Skeletal muscle tissue (tissue), 4 donors: ENCODE results near the gene HOXA11. TPM values are rescaled to one million over a fixed set of nuclear protein-coding genes. Genes with fewer than 3 reads are reported as not detected.

Source experiments
- H3K27ac ChIP-seq: one replicate; pipeline ENCODE4 v1.7.0; 2013; ENCODE audit warnings: mild to moderate bottlenecking, low read depth, low read length, inconsistent platforms
- H3K27me3 ChIP-seq, 3 donors: one replicate each; pipeline ENCODE4 v1.7.0; 2013; ENCODE audit warnings: low read length in 3 of 3; ENCODE audit not compliant: control insufficient read depth in 3 of 3, insufficient read depth in 3 of 3
- H3K36me3 ChIP-seq, 3 donors: one replicate each; pipeline ENCODE4 v1.7.0; 2013; ENCODE audit warnings: low read length in 3 of 3; ENCODE audit not compliant: control insufficient read depth in 3 of 3, insufficient read depth in 3 of 3
- H3K4me1 ChIP-seq, 3 donors: one replicate each; pipeline ENCODE4 v1.7.0; 2013; ENCODE audit warnings: low read length in 3 of 3, mild to moderate bottlenecking in 3 of 3; ENCODE audit not compliant: control insufficient read depth in 3 of 3, insufficient read depth in 3 of 3
- H3K4me3 ChIP-seq, 3 donors: one replicate each; pipeline ENCODE4 v1.7.0; 2013; ENCODE audit warnings: low read length in 3 of 3
- H3K9ac ChIP-seq, 3 donors: one replicate each; pipeline ENCODE4 v1.7.0; 2013; ENCODE audit warnings: low read length in 3 of 3, mild to moderate bottlenecking in 3 of 3, moderate library complexity in 2 of 3, low read depth in 1 of 3
- H3K9me3 ChIP-seq, 3 donors: one replicate each; pipeline ENCODE4 v1.7.0; 2013; ENCODE audit warnings: low read length in 3 of 3; ENCODE audit not compliant: control insufficient read depth in 3 of 3
- total RNA-seq: library from RNA; depleted of rRNA; stranded (reverse); fragments of >200 nt; gene quantifications from one replicate; pipeline ENCODE4 v1.2.3, GENCODE V29; 2014
- donor health status: Osteomylitis.

Gene HOXA11
- total RNA-seq, 1 donor from 2014 or later, result 2.1 TPM

GRCh38 chr7:27180431-27181420 is 4.3 kb downstream of the HOXA11 start:
- peak overlapping the region in 2 of 3 donors; percentile 3 to 45 for H3K9ac ChIP-seq
- H3K36me3 ChIP-seq, result no peaks in the 10 kb centered on the region
- peaks cover 38 to 59% (median 45%) of the 10 kb centered on the region in 3 donors for H3K4me1 ChIP-seq
- no peaks in the 10 kb centered on the region for H3K9me3 ChIP-seq
- H3K4me3 ChIP-seq, result no peak overlapping the region
- H3K27ac ChIP-seq, result peak overlapping the region; percentile 61
- H3K27me3 ChIP-seq, result peaks cover 24 to 32% (median 26%) of the 10 kb centered on the region in 3 donors

- Histone ChIP-seq H3K9ac (peak overlapping the region; percentile 81 to 97 (median 93)), H3K4me1 (peaks cover 44 to 62% (median 46%) of the 10 kb centered on the region in 3 donors), H3K27me3 (peaks cover 17 to 31% (median 22%) of the 10 kb centered on the region in 3 donors)
Measured at GRCh38 chr7:27179503-27180430, 5.3 kb downstream of the HOXA11 start.

DNA sequence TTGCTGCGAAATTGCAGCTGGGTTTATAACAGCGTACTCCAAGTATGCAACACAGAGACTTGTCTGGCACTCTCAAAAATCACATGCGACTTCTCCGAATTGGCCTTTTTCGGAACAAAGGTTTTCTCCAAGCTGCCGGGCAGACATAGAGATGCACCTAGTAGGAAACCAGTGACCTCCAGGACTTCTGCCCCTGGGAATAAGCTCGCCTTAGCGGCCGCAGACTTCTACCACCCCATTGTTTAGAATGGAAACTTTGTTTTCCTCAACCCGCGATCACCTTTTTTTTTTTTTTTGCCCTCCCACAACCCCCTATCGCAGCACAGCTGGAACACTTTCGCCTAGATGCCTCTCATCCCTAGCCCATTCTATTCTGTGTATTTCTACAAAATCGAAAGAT is 6.0 kb downstream of the HOXA11 start:
- Histone ChIP-seq H3K36me3 (no peaks in the 10 kb centered on the region), H3K4me3 (peak overlapping the region; percentile 52 to 85 (median 77)), H3K27ac (peak overlapping the region; percentile 61), H3K9ac (peak overlapping the region; percentile 81 to 97 (median 93)), H3K27me3 (peaks cover 17 to 31% (median 24%) of the 10 kb centered on the region in 3 donors), H3K4me1 (peaks cover 44 to 63% (median 45%) of the 10 kb centered on the region in 3 donors), H3K9me3 (no peaks in the 10 kb centered on the region)

More at GRCh38 chr7:27179503-27180430, 5.3 kb downstream of the HOXA11 start:
- H3K27ac ChIP-seq, result peak overlapping the region; percentile 61
- no peaks in the 10 kb centered on the region for H3K36me3 ChIP-seq
- peak overlapping the region; percentile 52 to 85 (median 77) for H3K4me3 ChIP-seq
- H3K9me3 ChIP-seq, result no peaks in the 10 kb centered on the region

DNA sequence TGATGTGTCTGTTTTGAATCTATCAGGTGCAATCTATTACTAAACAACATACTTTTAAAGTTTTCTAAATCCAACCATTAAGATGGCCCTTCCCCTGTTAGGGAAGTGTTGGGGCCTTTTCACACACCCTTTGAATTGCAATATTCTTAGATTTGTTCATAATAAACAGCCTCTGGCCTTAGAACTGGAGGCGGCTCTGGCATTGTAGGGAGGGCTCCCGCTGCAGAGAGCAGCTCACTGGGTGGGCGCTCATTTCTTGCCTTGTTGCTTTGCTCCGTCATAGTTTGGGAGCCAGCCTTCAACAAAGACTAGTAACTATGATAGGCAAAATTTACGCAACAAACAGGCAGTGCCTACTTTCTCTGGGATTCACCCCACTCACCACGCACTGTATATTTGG is 6.7 kb downstream of the HOXA11 start:
- peak overlapping the region; percentile 52 to 85 (median 77) for H3K4me3 ChIP-seq

GRCh38 chr7:27177795-27178320 is 7.2 kb downstream of the HOXA11 start:
- Histone ChIP-seq H3K27me3 (peaks cover 10 to 25% (median 18%) of the 10 kb centered on the region in 3 donors), H3K9me3 (no peaks in the 10 kb centered on the region), H3K36me3 (no peaks in the 10 kb centered on the region), H3K4me1 (peaks cover 34 to 56% (median 35%) of the 10 kb centered on the region in 3 donors), H3K9ac (peak overlapping the region; percentile 37 to 97 (median 93)), H3K27ac (peak overlapping the region; percentile 84), H3K4me3 (peak overlapping the region; percentile 77 to 85 (median 84))

More for the DNA sequence above, 6.7 kb downstream of the HOXA11 start:
- Histone ChIP-seq H3K27ac (peak overlapping the region; percentile 61), H3K9ac (peak overlapping the region; percentile 43 to 97 (median 93)), H3K36me3 (no peaks in the 10 kb centered on the region), H3K4me1 (peaks cover 39 to 61% (median 40%) of the 10 kb centered on the region in 3 donors), H3K9me3 (no peaks in the 10 kb centered on the region), H3K27me3 (peaks cover 15 to 29% (median 23%) of the 10 kb centered on the region in 3 donors)

DNA sequence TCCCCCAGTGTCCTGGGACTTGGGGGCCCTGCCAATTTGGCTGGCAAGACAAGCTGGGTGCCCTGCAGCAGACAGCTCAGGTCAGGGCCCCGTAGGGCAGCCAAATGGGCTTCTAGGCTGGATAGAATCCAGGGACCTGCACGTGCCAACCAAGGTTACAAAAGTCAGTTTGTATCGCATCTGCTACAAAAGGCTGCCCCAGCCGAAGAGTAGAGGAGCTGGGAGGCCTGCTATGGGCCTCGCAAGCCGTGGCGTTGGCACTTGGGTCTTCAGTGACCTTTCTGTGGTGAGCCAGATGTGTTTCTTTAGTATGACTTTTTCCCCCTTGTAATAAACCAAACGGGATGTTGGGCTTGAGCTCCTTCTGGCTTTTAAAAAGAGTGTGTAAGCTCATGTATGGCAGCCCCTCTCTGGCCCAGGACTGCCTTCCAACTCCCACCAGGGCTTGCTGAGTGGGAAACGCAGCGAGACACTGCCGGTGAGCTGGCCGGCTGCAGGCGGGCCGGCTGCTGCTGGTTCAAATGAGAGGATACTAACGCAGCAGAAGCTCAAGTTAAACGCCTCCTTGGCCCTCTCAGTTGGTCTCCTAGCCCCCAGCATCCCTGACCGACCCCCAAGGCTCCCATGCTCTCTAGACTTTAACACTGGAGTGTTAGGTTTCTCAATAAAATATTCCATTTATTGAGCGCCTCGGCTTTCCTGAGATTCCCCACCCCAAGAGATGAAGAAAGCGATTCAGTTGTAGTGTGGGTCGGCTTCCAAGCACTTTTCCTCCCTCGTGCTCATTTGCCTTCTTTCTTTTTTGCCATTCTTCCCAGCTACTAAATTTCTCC is 7.9 kb downstream of the HOXA11 start:
- H3K36me3 ChIP-seq, result no peaks in the 10 kb centered on the region
- H3K9ac ChIP-seq, result peak overlapping the region; percentile 37 to 97 (median 93)
- no peaks in the 10 kb centered on the region for H3K9me3 ChIP-seq
- H3K27me3 ChIP-seq, result peaks cover 7 to 21% (median 15%) of the 10 kb centered on the region in 3 donors
- H3K4me3 ChIP-seq, result peak overlapping the region; percentile 66 to 84 (median 77)
- peaks cover 39 to 58% (median 40%) of the 10 kb centered on the region in 3 donors for H3K4me1 ChIP-seq
- H3K27ac ChIP-seq, result peak overlapping the region; percentile 84

DNA sequence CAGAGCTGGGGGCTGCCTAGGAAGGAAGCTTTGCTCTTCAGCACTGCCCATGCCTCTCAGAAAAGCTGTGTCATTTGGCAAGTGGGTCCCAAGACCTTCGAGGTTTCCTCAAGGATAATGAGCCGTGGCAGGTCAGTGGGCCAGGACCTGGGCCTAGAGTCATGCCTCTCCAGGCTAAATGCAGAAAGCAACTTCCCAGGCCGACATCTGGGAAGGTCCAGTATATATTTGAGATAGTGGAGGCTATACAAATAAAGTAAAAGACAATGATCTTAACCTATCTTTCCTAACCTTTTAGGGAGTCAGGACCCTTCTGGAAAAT is 8.5 kb downstream of the HOXA11 start:
- no peaks in the 10 kb centered on the region for H3K36me3 ChIP-seq
- peaks cover 41 to 57% (median 45%) of the 10 kb centered on the region in 3 donors for H3K4me1 ChIP-seq
- H3K9me3 ChIP-seq, result no peaks in the 10 kb centered on the region
- peak overlapping the region; percentile 48 to 84 (median 81) for H3K4me3 ChIP-seq
- H3K27me3 ChIP-seq, result peaks cover 7 to 17% (median 15%) of the 10 kb centered on the region in 3 donors
- peak overlapping the region; percentile 58 to 97 (median 69) for H3K9ac ChIP-seq
- peak overlapping the region; percentile 84 for H3K27ac ChIP-seq

DNA sequence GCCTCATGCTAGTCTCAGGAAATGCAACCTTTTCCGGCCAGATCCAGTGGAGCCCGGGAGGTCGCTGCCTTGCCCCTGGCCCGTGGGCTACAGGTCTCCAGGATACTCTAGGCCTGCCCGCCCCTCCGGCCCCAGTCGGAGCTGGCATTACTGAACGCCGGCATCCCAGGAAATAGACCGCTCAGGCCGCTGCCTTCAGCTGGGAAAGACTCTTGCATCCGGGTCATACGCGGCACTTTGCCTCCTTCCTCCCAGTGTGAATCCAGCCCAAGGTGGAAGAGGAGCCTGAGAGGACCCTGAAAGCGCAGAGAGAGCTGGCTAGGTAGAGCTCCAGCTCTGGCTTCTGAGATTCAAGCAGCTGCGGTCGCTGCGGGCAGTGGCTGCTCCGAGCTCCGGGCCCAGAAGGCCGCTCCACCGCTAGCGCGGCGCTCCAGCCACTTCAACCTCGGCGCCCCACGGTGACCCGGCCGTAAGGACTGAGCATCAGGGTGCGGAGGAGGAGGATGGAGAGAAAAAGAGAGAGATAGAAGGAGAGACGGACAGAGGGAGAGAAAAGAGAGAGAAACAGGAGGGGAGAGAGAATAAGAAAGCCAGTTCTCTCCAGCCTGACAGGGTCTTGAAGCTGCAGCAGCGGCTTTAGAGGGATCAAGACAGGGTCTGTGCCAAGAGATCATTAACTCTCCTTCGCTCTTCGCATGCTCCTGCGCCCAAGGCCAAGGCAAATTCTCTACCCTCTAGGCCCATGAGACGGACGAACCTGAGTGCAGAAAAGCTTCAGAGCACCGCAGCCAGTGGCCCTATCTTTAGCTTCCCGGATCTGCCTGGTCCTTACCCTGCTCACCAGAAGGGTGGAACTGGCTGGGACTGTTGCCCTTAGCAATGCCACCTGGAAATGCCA is 9.2 kb downstream of the HOXA11 start:
- H3K9me3 ChIP-seq, result no peaks in the 10 kb centered on the region
- peak overlapping the region; percentile 48 to 84 (median 81) for H3K4me3 ChIP-seq
- H3K36me3 ChIP-seq, result no peaks in the 10 kb centered on the region
- H3K4me1 ChIP-seq, result peaks cover 45 to 60% (median 48%) of the 10 kb centered on the region in 3 donors
- peaks cover 7 to 20% (median 13%) of the 10 kb centered on the region in 3 donors for H3K27me3 ChIP-seq
- peak overlapping the region; percentile 84 for H3K27ac ChIP-seq
- peak overlapping the region; percentile 58 to 97 (median 69) for H3K9ac ChIP-seq
